Hematopoietic multipotent progenitor cell treated with erythropoietin and hydrocortisone succinate and interleukin-3 and kit ligand, for 17 days (in vitro differentiated cells): ENCODE results near the gene PDGFA.

ENCODE experiments used
- DNase-seq: peaks from one replicate; pipeline ENCODE4 v3.0.0-alpha.2; 2015; ENCODE audit warnings: low spot score

Gene PDGFA

DNA sequence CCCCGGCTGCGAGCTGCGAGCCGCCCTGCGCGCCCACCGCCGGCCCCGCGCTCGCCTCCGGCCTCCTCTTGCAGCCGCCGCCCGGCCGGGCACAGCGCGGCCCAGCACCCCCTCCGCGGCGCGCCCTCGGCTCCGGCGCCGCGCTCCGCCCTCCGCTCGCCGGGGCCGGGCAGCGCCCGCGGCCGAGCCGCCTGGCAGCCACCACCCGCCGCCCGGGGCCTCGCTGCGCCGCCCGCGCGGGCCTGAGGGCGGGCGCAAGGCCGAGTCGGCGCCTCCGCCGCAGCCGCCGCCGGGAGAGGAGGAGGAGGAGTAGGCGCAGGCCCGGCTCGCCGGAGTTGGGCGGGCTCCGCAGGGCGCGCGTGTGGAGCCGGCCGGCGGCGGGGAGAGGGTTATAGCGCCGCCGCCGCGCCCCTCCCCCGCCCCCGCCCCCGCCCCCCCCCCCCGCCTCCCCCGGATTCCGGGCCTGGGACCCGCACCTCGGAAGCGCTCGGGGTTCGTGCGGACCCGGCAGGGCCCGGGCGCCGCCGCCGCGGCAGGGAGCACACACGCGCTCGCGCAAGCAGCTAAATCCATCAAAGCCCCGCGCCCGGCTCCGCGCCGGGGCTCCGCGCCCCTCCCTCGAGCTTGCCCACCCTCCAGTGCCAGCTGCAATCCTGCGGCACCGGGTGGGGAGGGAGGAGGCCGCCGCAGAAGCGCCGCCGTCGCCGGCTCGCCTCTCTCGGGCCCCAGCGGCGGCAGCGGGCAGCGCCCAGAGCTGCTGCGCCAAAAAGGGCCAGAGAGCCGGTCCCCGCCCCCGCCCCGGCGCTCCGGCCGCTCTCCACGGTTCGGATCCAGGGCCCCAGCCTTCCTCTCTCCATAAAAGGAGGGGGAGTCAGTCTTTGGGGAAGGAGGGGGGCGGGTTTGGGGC lies at the start of gene PDGFA:
Gene PDGFA, minus strand, starts transcription at position 363 of the 907 bp plus-strand sequence. CDS start 845 bp downstream, outside the sequence.
- DNase-seq: no peak

DNA sequence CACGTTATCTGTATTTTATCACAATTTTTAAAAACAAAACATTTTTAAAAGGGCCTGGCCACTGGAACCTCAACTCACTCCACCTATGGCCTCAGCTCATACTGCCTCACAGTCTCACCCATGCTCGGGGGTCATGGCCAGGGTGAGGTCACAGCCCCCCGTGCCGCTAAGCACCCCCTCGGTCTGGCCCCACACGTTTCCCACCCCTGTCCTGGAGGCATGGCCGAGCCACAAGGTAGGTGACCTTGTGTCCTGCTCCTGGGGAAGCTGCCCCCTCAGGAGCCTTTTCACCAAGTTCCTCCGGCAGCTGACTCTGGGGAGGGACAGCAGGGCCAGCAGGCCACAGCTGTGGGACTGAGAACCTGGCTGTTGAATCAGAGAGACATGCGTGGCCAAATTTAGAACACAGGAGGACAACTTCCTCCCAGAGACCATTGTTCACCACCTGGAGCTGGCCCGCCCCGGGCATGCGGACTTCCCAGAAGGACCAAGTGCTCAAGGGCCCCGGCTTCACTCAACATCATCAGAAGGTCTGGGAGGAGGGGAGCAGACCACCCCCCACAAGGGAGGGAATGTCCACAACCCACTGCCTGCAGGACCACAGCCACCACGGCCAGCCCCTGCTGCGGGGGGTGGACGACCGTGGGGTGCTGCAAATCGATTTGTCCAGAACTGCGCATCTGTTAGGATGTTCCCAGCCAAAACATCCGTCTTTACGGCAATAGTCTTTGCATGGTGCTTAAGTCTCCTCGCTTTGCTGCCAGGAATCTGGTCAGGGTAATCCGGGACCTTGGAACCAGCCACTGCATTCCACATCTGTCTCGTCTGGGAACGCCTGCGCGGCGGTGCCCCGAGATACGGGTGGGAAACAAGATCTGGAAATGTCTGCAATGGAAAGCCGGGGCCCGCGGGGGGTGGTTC lies 48.6 kb upstream of the PDGFA start:
- no peak for DNase-seq

DNA sequence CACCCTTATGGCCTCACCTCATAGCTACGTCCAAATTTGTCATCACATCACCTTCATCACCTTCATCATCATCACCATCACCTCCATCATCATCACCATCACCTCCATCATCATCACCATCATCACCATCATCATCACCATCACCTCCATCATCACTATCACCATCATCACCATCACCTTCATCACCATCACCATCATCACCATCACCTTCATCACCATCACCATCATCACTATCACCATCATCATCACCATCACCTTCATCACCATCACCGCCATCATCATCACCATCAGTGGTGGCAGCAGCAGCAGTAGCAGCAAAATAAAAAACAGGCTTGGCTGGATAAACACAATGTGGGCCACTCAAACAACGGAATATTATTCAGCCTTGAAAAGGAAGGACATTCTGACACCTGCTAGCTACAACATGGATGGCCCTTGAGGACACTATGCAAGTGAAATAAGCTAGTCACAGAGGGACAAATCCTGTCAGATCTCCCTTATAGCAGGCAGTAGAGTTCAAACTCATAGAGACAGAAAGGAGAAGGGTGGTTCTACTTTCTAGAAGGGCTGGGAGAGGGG lies 47.7 kb upstream of the PDGFA start:
- no peak for DNase-seq

DNA sequence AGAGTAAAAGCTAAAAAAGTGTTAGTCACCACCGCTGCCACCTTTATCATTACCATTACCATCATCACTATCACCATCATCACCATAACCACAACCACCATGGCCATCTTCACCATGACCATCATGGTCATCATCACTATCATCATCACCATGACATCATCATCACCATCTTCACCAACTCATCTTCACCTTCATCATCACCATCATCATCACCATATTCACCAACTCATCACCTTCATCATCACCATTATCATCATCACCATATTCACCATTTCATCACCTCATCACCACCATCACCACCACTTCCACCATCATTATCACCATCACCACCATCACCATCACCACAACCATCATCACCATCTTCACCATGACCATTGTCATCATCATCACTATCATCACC lies 46.5 kb upstream of the PDGFA start:
- no peak for DNase-seq

DNA sequence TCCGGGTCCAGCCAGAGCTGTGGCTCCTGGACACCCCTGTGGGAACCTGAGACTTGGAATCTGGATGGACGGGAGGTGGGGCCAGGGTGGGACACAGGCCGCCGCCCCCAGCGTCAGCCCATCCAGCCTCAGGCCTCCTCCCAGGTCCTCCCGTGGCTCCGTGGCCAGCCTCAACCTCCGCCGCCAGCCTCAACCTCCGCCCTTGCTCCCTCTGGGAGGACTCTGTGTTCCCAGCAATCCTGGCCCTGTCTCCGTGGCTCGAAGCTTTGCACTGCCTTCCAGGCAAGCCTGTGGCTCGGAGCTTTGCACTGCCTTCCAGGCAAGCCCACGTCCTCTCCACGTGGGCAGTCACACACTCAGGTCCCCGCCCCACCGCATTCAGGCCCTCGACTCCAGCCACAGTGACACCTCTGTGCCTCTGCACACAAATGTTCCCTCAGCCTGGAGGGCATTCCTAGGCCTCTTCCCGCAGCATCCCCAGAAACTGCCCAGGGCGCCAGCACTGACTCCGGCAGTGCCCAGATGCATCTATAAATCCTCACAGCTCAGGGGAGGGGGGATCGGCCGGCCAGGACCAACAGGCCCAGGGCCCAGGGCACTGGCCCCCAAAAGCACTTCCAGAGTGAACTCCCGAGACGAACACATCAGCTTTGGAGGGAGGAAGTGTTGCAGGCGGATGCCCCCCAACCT lies 44.7 kb upstream of the PDGFA start:
- DNase-seq: no peak

DNA sequence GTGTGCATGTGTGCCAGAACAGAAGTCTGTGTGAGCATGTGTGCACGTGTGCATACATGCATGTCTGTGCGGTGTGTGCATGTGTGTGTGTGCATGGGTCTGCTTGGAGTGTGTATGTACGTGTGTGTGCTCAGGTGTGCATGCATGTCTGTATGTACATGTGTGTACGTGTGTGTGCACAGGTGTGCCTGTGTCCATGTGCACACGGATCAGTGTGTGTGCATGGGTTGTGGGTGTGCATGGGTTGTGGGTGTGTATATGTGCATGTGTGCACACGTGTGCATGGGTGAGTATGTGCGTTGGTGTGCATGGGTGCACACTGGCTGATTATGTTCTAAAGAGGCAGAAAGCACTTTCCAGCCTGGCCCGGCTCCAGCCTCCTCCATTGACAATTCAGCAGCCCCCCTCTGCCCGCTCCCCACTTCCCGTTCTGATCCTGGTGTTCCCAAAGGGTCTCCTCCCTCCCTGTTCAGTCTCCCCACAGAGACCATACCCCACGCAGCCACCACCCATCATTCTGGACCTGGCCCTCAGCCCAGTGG lies 44.1 kb upstream of the PDGFA start:
- no peak for DNase-seq

DNA sequence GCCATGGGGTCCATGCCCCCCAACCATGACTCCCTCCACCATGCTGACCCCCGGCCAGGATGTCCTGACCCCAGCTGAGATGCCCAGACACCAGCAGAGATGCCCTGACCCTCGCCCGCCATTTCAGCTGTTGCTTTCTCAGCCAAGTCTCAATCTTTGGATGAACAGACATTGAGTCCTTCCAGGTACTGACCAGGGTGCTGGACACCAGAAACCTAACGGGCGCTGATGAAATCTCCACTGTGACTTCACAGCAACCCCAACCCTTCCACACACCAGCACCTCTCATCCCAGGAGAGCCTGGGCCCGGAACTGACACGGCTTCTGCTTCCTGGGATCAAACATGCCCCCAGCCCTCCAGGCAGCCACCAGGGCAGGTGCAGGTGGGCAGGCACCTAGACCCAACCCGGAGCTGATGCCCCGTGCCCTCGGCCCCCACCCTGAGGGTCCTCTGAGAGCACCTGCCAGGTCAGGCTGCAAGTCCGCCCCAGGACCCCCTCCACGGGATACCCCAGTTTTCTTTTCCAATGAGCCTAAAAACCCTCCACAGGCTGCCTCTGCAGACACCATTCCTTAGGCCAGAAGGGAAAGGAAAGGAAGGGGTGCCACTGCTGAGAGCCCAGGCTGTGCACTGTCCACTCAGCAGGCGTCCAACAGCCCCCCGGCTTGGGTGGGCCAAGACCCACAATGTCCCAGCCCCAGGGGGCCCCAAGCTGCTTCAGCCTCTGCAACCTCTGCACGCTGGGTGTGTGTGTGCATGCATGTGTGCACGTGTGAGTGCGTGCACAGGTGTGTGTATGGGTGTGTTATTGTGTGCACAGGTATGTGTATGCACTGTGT lies 43.4 kb upstream of the PDGFA start:
- DNase-seq: no peak

DNA sequence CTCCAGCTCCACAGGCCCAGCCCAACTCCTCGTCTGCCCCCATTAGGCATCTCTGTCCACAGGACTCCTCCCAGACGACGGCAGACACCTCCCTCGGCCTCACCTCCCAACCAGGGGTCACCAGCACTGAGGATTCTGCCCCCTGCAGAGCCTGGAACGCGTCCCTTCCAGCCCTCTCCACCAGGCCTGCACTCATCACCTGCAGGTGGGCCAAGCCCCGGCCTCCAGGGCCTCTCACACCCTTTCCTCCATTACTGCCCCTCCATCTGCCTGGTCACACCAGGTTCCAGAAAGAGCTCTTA lies 42.7 kb upstream of the PDGFA start:
- no peak for DNase-seq

DNA sequence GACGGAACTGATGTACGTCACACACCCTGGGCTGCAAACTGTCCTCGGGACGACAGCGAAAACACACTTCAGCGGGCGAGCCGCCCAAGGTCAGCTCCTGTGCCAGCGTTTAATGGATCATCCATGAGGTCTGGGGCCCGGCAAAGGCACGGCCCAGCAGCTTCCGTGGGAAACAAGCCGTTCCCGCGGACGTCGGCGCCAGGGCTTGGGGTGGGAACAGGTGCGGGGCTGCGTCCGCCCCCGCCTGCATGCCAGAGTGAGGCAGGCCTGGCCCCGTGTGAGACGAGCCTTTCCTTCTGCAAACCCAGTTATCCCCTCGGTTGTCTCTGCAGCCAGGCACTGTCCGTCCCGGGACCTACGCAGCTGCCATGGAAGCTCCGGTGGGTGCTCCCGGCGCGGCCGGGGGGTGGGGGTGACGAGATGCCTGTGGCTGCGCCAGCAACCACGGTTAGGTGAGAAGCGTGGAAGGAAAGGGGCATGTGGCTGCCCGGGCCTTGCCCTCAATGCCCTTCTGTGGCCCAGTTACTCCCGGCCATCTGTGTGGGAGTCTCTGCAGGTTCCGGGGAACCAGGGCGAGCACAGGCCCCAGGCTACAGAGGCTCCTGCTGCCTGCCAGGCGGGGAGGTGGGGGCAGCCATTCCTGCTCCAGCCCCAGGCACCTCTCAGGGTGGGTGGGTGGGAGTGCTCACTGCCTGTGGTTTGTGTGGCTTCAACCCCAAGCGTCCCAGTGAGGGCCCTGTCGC lies 42.2 kb upstream of the PDGFA start:
- DNase-seq: no peak

DNA sequence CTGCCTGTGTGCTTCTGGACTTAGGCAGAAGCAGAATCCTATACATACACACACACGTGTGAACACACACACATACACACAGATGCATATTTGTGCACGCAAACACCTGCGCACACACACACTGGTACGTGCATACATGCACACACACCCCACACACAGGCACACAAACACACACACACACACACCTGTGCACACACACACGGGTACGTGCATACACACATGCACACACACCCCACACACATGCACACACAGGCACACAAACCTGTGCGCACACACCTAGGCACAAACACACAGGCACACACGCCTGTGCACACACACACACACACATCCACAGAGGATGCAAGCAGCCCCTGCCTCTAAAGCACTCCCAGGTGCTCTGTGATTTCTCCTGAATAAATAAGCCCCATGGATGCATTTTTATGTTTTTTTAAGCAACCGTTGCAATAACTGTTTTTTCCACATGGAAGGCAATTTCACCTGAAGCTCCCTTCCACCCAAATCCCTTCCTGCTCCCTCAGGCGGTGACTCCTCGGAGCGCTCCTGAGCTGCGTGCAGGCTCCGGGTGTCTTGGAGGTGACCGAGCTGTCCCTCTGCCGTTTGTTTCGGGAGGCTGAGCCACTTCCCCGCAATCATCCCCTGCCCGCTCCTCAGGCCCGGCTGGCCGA lies 41.5 kb upstream of the PDGFA start:
- no peak for DNase-seq

DNA sequence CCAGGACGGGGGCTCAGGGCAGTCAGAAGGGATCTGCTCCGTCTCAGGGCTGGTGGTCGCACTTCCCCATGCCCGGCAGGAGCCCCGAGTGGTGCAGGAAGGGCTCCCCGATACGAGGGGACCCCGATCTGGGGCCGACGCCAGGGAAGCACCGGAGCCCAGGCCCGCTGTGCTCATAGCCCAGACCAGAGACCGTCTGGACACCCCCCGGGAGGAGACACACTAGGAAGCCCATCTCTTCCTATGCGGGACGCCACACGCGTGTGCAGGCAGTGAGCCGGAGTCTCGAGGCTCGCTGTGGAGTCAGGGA lies 39.7 kb upstream of the PDGFA start:
- no peak for DNase-seq

DNA sequence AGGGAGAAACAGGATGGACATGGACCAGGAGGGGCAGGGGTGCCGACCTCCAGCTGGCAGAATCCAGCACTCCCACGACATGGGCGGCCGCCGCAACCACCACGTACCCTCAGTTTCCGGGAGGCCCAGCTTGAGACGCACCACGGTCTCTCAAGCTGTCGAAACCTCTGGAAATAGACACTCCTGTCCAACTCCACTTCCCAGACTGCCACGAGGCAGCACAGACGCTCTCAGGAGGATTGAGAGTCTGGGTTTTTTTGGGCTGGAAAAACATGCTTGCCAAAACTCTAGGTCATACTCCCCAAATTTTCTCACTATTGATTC lies 37.9 kb upstream of the PDGFA start:
- no peak for DNase-seq

DNA sequence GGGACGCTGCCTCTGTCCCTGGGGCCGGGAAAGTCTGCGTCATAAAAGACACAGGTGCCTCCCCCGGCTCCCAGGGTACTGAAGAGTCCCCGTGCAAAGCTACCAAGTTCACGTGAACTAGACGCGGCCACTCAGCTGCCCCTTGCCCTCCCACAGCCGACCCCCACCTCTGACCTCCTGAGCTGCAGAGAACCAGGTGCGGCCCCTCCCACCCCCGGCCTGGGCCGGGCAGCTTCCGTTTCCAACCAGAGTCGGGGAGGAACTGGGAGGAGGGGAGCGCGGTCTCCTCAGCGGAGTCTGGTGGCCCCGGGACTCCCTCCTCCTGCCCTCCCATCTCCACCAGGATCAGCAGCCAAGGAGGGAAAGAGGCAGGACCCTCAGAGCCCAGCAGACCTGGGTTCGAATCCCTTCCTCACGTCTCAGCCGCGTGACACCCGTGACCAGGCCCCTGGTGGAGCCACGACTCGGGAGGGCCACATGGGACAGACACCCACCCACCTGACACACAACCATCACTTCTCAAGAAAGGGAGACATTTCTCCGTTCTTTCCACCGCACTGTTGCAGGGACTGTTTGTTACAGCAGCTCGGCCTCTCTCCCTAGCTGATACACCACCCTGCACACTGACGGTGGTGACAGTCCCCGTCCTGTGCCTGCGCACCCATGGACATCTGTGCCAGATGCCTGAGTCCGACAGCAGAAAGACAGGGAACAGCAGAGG lies 37.4 kb upstream of the PDGFA start:
- no peak for DNase-seq

DNA sequence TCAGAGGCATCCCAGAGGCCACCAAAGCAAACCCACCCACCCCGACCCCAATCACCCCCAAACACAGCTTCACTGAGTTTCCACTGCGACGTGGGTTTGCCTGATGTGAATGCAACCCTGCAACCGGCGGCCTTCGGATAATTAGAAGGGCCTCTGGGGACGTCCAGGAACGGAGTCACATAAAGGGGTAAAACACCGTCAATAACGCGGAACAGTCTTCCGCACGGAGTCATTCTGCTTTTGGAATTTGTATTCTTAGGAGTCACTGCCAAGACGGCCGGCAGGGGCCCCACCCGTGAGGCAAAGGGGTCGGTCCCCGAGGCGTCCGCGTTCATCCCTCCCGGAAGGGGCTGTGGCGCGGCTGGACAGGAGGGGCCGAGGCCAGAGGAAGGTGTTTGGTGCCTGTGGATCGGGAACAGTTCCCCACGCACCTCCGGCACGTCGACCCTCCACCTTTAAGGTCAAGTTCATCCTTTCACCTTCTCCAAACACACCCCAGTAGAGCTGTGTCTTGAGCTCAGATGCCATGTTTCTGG lies 36.7 kb upstream of the PDGFA start:
- DNase-seq: no peak

DNA sequence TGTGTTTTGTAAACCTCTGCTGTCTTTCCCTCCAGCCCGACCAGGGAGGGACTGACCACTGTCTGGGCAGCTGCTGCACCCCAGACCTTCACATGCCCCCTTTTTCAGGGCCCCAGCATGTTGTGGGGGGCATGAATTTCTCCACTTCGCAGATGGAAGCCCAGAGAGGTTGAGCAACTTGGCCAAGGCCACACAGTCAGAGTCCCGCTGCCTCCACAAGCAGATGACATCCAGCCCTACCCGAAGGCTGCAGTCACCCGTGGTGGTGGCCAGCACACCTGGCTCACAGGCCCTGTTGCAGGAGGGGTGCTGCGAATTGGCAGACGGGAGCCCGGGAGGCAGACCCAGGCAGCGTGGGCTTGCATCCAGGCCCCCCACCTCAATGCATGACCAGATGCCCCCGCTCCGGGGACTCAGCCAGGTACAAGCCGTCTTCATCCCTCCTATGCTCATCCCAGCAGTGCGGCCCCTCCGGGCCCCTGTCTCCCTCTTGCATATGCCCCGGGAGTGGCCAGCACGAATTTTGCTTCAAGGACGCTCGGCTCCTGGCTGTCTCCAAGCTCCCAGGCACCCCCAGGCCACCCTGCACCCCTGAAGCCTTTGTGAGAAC lies 36.0 kb upstream of the PDGFA start:
- DNase-seq: no peak

DNA sequence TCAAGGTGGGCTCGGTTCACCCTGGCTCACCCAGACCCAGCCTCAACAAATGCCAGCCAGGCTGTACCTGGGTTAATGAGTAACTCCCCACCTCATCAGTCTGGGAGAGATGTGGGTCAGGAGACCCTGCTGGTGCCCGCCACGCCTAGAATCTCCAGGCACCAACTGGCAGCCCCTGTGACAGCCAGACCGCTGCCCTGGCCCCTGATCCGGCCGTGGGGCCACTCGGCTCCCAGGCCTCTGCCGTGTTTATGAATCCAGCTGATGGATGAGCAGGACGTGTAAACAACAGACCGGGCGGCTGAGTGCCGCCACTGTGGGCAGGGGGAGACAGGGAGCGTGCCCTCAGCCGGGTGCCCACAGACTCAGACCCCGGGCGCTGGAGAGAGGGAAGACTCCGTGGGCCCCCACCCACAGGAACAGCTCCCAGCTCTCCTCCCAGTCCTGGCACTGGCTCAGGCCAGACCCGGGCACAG lies 34.0 kb upstream of the PDGFA start:
- DNase-seq: no peak

DNA sequence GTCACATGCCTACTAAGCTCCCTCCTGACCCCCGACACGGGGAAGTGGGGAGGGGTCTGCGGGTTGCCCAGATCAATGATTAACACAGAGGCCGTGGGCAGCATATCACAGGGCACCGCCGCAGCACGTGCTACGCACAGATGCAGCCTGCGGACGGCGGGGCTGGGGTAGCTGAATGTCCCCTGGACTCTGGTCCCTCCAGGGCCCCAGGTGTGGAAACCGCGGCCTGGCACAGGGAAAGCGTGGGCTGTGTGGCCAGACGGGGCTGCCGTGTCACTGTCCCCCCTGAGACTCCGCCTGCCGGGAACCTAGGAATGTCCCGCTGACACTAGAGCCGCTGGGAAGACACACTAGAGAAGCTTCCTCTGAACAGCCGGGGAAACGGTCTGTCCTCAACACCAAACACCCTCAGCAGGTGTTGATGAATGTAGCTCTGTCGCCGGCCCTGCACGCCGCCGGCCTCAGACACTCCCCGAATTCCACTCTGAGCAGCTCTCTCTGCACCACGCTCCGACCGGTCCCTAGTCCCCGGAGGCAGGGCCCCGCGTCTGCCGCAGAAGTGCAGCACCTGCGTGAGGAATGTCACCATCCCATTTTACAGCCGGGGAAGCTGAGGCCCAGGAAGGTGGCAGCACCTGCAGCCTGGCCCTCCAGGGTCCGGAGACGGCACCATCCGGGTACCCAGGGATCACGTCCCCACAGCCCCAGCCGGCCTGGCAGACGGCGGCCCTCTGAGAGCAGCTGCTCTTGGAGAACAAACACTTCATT lies 33.4 kb upstream of the PDGFA start:
- DNase-seq: no peak
